Stimulated activated CD4-positive, alpha-beta T cell treated with anti-CD3 and anti-CD28 coated beads, Interleukin-4, amount 100 ng/mL, for 1 hour (primary cell): ENCODE data around the gene DCC.

Experiments used
- DNase-seq: peaks from one replicate; pipeline ENCODE4 v3.0.0-alpha.2; 2020

The DCC gene

GRCh38 chr18:52339891-52340371 is at the start of gene DCC:
Gene DCC (plus strand): TSS chr18:52340197. CDS start chr18:52340788, 591 bp downstream.
- DNase-seq, result no peak

GRCh38 chr18:52310651-52311050 is 29.3 kb upstream of the DCC start:
- DNase-seq, result no peak

GRCh38 chr18:52311331-52311730 is 28.7 kb upstream of the DCC start:
- no peak for DNase-seq

- no peak for DNase-seq
Measured at GRCh38 chr18:52312346-52312745, 27.7 kb upstream of the DCC start.

- DNase-seq, result no peak
Measured at GRCh38 chr18:52313213-52313612, 26.8 kb upstream of the DCC start.

- DNase-seq, result no peak
Measured at GRCh38 chr18:52319424-52319983, 20.5 kb upstream of the DCC start.

GRCh38 chr18:52322307-52322706 is 17.7 kb upstream of the DCC start:
- DNase-seq, result no peak

- DNase-seq, result no peak
Measured at GRCh38 chr18:52323802-52324201, 16.2 kb upstream of the DCC start.

- no peak for DNase-seq
Measured at GRCh38 chr18:52325997-52326396, 14.0 kb upstream of the DCC start.

- DNase-seq, result no peak
Measured at GRCh38 chr18:52333860-52334259, 6.1 kb upstream of the DCC start.

GRCh38 chr18:52334307-52334706 is 5.7 kb upstream of the DCC start:
- DNase-seq, result no peak

GRCh38 chr18:52334896-52335295 is 5.1 kb upstream of the DCC start:
- DNase-seq, result no peak

- no peak for DNase-seq
Measured at GRCh38 chr18:52337276-52337675, 2.7 kb upstream of the DCC start.

GRCh38 chr18:52340406-52341102 is 557 bp downstream of the DCC start:
- no peak for DNase-seq

- no peak for DNase-seq
Measured at GRCh38 chr18:52341103-52341432, 1.1 kb downstream of the DCC start.

GRCh38 chr18:52341608-52342381 is 1.8 kb downstream of the DCC start:
- no peak for DNase-seq

- DNase-seq, result no peak
Measured at GRCh38 chr18:52342456-52342855, 2.5 kb downstream of the DCC start.

GRCh38 chr18:52343138-52343537 is 3.1 kb downstream of the DCC start:
- no peak for DNase-seq

- no peak for DNase-seq
Measured at GRCh38 chr18:52343731-52344340, 3.8 kb downstream of the DCC start.

- DNase-seq, result no peak
Measured at GRCh38 chr18:52344881-52345280, 4.9 kb downstream of the DCC start.

GRCh38 chr18:52345428-52345827 is 5.4 kb downstream of the DCC start:
- DNase-seq, result no peak

GRCh38 chr18:52348209-52348608 is 8.2 kb downstream of the DCC start:
- DNase-seq, result no peak

GRCh38 chr18:52349498-52349897 is 9.5 kb downstream of the DCC start:
- no peak for DNase-seq

GRCh38 chr18:52352920-52353319 is 12.9 kb downstream of the DCC start:
- DNase-seq, result no peak
